Endodermal cell (in vitro differentiated cells): ENCODE data around the gene TAF3. TPM values are rescaled to one million over a fixed set of nuclear protein-coding genes. Genes with fewer than 3 reads are reported as not detected.

ENCODE experiments used
- DNase-seq: peaks from one replicate; pipeline ENCODE4 v3.0.0-alpha.2; 2017
- H3K27ac ChIP-seq: 2 replicates; pipeline ENCODE4 v1.5.1; 2013; ENCODE audit warnings: mild to moderate bottlenecking, low read depth, low read length, moderate library complexity
- H3K27me3 ChIP-seq: 2 replicates; pipeline ENCODE4 v1.6.1; 2013; ENCODE audit warnings: mild to moderate bottlenecking, low read length, moderate library complexity; ENCODE audit not compliant: insufficient read depth, control insufficient read depth, poor library complexity, severe bottlenecking
- H3K36me3 ChIP-seq: 2 replicates; pipeline ENCODE4 v1.7.0; 2013; ENCODE audit warnings: mild to moderate bottlenecking, low read length, moderate library complexity; ENCODE audit not compliant: control insufficient read depth, insufficient read depth
- H3K4me1 ChIP-seq: one replicate; pipeline ENCODE4 v1.7.0; 2013; ENCODE audit warnings: low read length; ENCODE audit not compliant: control insufficient read depth, insufficient read depth
- H3K4me3 ChIP-seq: 2 replicates; pipeline ENCODE4 v1.5.1; 2013; ENCODE audit warnings: mild to moderate bottlenecking, low read length, moderate library complexity
- H3K9ac ChIP-seq: 2 replicates; pipeline ENCODE4 v1.6.1; 2013; ENCODE audit warnings: mild to moderate bottlenecking, low read length, moderate library complexity; ENCODE audit not compliant: poor library complexity, severe bottlenecking; ENCODE audit errors: extremely low read depth
- H3K9me3 ChIP-seq: 2 replicates; pipeline ENCODE4 v1.6.1; 2013; ENCODE audit warnings: mild to moderate bottlenecking, low read length, moderate library complexity; ENCODE audit not compliant: control insufficient read depth
- H3K27ac Mint-ChIP-seq: 2 replicates; pipeline ENCODE4 v1.8.0; 2020; ENCODE audit warnings: mixed read lengths
- H3K27me3 Mint-ChIP-seq: 2 replicates; pipeline ENCODE4 v1.8.0; 2021; ENCODE audit warnings: mild to moderate bottlenecking, mixed read lengths; ENCODE audit not compliant: insufficient read depth
- H3K36me3 Mint-ChIP-seq: 2 replicates; pipeline ENCODE4 v1.8.0; 2020; ENCODE audit warnings: low read depth, mixed read lengths
- H3K4me1 Mint-ChIP-seq: 2 replicates; pipeline ENCODE4 v1.8.0; 2020; ENCODE audit warnings: mixed read lengths
- H3K4me3 Mint-ChIP-seq: 2 replicates; pipeline ENCODE4 v1.8.0; 2020; ENCODE audit warnings: mild to moderate bottlenecking, moderate library complexity, mixed read lengths
- H3K9me3 Mint-ChIP-seq: 2 replicates; pipeline ENCODE4 v1.8.0; 2020; ENCODE audit warnings: mild to moderate bottlenecking, mixed read lengths
- WGBS, 2 experiments: methylation state at CpG; one replicate each; pipeline versions ENCODE4 v1.1.5 to v1.1.7; 2013; ENCODE audit warnings: missing lambda C conversion rate in 2 of 2, mixed read lengths in 1 of 2; ENCODE audit not compliant: insufficient coverage in 1 of 2, insufficient read length in 1 of 2; 5-methylcytosine and 5-hydroxymethylcytosine counted together
- total RNA-seq, 2 donors: library from RNA; stranded (reverse); fragmentation: NEBNext Ultra II Directional in 1 of 2; extraction: Animal tissue kit (Norgen Biotek cat#: 25700) in 1 of 2; gene quantifications; 2 replicates in 1 of 2; 3 replicates in 1 of 2; pipeline ENCODE4 v1.2.1, GENCODE V29; 2021
- TF ChIP-seq, protein P1 (sequence below): fragments of 200-600 bp; sonication (generic); conservative IDR thresholded peaks from 2 replicates; pipeline ENCODE4 v1.5.0; 2021; ENCODE audit warnings: antibody characterized with exemption, mild to moderate bottlenecking

The TAF3 gene
- total RNA-seq, 2 donors from 2014 or later: 9.9 to 10.0 TPM

DNA sequence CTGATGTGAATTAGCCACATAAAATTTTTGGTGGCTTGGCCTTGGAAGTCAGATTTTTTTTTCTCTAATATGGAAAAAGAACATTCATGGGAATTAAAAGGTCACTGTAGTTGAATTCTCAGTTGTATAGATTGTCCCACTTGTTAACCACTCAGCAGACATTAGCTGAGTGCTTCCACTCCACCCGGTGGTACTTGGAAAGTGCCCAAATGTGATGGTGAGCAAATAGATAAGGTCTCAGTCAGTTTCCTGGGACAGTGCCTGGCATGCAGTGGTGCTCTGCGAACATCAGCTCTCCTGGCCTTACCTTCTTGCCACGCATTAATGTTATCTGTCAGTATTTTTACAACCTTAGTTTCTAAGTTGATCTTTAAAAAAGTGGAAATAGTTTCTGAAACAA is 28.9 kb upstream of the TAF3 start:
- 33 to 75% methylated on average over 1 to 3 of the region's 3 CpGs for WGBS, 2 experiments
- DNase-seq: no peak
- Histone ChIP-seq H3K36me3 (peaks cover 20% of the 10 kb centered on the region), H3K9ac (peak overlapping the region; percentile 81), H3K4me1 (peaks cover 3% of the 10 kb centered on the region), H3K4me3 (peak overlapping the region; percentile 96), H3K9me3 (no peaks in the 10 kb centered on the region), H3K27ac (no peak overlapping the region), H3K27me3 (no peaks in the 10 kb centered on the region)
- no peaks in the 10 kb centered on the region for H3K9me3 Mint-ChIP-seq
- H3K4me3 Mint-ChIP-seq: no peak overlapping the region
- peaks cover 25% of the 10 kb centered on the region for H3K4me1 Mint-ChIP-seq
- H3K27ac Mint-ChIP-seq: no peak overlapping the region
- H3K27me3 Mint-ChIP-seq: no peaks in the 10 kb centered on the region
- TF ChIP-seq, protein P1, sequence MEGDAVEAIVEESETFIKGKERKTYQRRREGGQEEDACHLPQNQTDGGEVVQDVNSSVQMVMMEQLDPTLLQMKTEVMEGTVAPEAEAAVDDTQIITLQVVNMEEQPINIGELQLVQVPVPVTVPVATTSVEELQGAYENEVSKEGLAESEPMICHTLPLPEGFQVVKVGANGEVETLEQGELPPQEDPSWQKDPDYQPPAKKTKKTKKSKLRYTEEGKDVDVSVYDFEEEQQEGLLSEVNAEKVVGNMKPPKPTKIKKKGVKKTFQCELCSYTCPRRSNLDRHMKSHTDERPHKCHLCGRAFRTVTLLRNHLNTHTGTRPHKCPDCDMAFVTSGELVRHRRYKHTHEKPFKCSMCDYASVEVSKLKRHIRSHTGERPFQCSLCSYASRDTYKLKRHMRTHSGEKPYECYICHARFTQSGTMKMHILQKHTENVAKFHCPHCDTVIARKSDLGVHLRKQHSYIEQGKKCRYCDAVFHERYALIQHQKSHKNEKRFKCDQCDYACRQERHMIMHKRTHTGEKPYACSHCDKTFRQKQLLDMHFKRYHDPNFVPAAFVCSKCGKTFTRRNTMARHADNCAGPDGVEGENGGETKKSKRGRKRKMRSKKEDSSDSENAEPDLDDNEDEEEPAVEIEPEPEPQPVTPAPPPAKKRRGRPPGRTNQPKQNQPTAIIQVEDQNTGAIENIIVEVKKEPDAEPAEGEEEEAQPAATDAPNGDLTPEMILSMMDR: no peak
- peaks cover 26% of the 10 kb centered on the region for H3K36me3 Mint-ChIP-seq

DNA sequence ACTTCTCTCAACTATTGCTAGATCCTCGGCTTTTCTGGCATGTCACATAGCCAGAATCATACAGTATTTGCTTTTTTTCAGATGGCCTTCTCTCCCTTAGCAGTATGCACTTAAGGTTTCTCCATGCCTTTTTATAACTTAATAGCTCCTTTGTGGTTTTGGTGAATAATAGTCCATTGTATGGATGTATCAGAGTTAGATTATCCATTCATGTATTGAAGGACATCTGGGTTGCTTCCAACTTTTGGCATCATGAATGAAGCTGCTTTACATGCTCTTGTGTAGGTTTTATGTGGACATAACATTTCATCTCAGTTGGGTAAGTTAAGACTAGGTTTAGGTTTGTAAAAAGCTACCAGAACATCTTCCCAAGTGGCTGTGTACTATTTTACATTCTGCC is 25.8 kb upstream of the TAF3 start:
- peaks cover 6% of the 10 kb centered on the region for H3K4me1 ChIP-seq

DNA sequence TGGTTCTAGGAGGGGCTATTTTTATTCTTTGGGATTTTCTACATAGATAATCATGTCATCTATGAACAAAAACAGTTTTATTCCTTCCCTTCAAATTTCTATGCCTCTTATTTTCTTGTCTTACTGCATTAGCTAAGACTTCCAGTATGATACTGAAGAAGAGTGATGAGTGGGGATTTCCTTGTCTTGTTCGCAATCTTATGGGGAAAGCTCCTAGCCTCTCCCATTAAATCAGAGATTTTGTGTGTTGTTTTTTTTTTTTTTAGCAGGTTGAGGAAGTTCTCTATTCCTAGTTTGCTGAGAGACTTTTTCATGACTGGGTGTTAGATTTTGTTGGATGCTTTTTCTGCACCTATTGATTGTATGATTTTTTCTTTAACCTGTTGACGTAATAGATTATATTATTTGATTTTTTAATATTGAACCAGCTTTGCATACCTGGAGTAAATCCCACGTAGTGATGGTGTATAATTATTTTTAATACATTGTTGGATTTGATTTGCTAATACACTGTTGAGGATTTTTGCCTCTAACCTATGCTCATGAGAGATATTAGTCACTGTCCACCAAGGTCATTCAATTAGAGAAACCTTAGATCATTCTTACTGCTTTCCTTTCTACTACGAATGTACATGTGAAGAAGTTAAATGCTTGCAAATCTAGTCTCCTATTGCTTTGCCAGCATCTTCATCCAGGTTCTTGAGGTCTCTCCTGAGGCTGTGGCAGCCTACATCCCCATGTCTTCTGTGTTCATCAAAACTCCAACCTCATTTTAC is 23.9 kb upstream of the TAF3 start:
- Histone ChIP-seq H3K9me3 (no peaks in the 10 kb centered on the region), H3K27ac (no peak overlapping the region), H3K4me1 (peaks cover 4% of the 10 kb centered on the region), H3K27me3 (no peaks in the 10 kb centered on the region), H3K36me3 (peaks cover 50% of the 10 kb centered on the region), H3K9ac (no peak overlapping the region), H3K4me3 (no peak overlapping the region)
- WGBS, 2 experiments: 94 to 100% methylated on average over 3 to 4 of the region's 4 CpGs
- Mint-ChIP-seq H3K4me3 (no peak overlapping the region), H3K9me3 (no peaks in the 10 kb centered on the region), H3K27ac (peak overlapping the region; percentile 59), H3K4me1 (peaks cover 26% of the 10 kb centered on the region), H3K36me3 (peaks cover 52% of the 10 kb centered on the region), H3K27me3 (no peaks in the 10 kb centered on the region)
- DNase-seq: no peak
- TF ChIP-seq, protein P1: no peak

More for the DNA sequence above, 25.8 kb upstream of the TAF3 start:
- peaks cover 33% of the 10 kb centered on the region for H3K36me3 ChIP-seq
- no peaks in the 10 kb centered on the region for H3K27me3 ChIP-seq
- H3K4me3 Mint-ChIP-seq: no peak overlapping the region
- no peak for DNase-seq
- peaks cover 34% of the 10 kb centered on the region for H3K4me1 Mint-ChIP-seq
- no peak overlapping the region for H3K27ac Mint-ChIP-seq
- no peaks in the 10 kb centered on the region for H3K9me3 Mint-ChIP-seq
- H3K9ac ChIP-seq: no peak overlapping the region
- H3K4me3 ChIP-seq: no peak overlapping the region
- no peak overlapping the region for H3K27ac ChIP-seq
- TF ChIP-seq, protein P1: no peak
- WGBS, 2 experiments: 95% methylated on average over 1 of the region's 1 CpG; no CpG with 5 or more reads in 1 of the 2 experiments
- H3K9me3 ChIP-seq: no peaks in the 10 kb centered on the region
- H3K36me3 Mint-ChIP-seq: peaks cover 37% of the 10 kb centered on the region
- H3K27me3 Mint-ChIP-seq: no peaks in the 10 kb centered on the region
